IMR-90 (cell line): ENCODE results near the gene DYNC1H1. TPM values are rescaled to one million over a fixed set of nuclear protein-coding genes. Genes with fewer than 3 reads are reported as not detected.

Experiments
- ATAC-seq: fragments of 200-7000 bp; cut with Tn5 transposase; 2 replicates; pipeline ENCODE4 v1.9.1; 2020; ENCODE audit warnings: low read depth, mild to moderate bottlenecking, moderate library complexity
- BruUV-seq: library from RNA; stranded (reverse); fragments of 400-500 nt; replicated peaks from 2 replicates; lab custom pipeline; 2021; lab: Mats Ljungman, UMichigan
- CTCF ChIA-PET: fragments of 300-600 bp; formaldehyde crosslinking; extraction: SDS; loops from one replicate; lab custom pipeline; 2021; ENCODE audit warnings: antibody characterized with exemption; lab: Yijun Ruan, JAX
- POLR2A ChIA-PET: fragments of 300-600 bp; sonication (Branson Sonifier 250); formaldehyde crosslinking; loops from one replicate; lab custom pipeline; 2022; ENCODE audit warnings: antibody characterized with exemption; ENCODE audit not compliant: unreplicated experiment; lab: Charles Lee
- DNase-seq: peaks from one replicate; pipeline ENCODE4 v3.0.0; 2013
- H2AFZ ChIP-seq: replicated peaks from 2 replicates; pipeline ENCODE3; 2013; ENCODE audit warnings: low read length, mild to moderate bottlenecking; ENCODE audit not compliant: poor library complexity
- H2AK5ac ChIP-seq: 2 replicates; pipeline ENCODE4 v1.6.1; 2013; ENCODE audit warnings: low read depth, low read length, inconsistent platforms
- H2AK9ac ChIP-seq: replicated peaks from 2 replicates; pipeline ENCODE3; 2013; ENCODE audit warnings: mild to moderate bottlenecking, low read depth, low read length, moderate library complexity; ENCODE audit not compliant: poor library complexity
- H2BK120ac ChIP-seq: 2 replicates; pipeline ENCODE4 v1.6.1; 2013; ENCODE audit warnings: low read depth, low read length, inconsistent platforms
- H2BK15ac ChIP-seq: 3 replicates; pipeline ENCODE4 v1.6.1; 2013; ENCODE audit warnings: low read depth, low read length, inconsistent platforms
- H2BK20ac ChIP-seq: 2 replicates; pipeline ENCODE4 v1.6.1; 2013; ENCODE audit warnings: low read depth, mild to moderate bottlenecking, inconsistent platforms, low read length, moderate library complexity
- H2BK5ac ChIP-seq: 2 replicates; pipeline ENCODE4 v1.6.1; 2013; ENCODE audit warnings: mild to moderate bottlenecking, low read depth, low read length, inconsistent platforms; ENCODE audit not compliant: poor library complexity, severe bottlenecking
- H3K14ac ChIP-seq: replicated peaks from 2 replicates; pipeline ENCODE4 v1.6.1; 2013; ENCODE audit warnings: low read depth, low read length, inconsistent platforms
- H3K18ac ChIP-seq: 2 replicates; pipeline ENCODE4 v1.6.1; 2013; ENCODE audit warnings: low read depth, low read length, control low read depth
- H3K23ac ChIP-seq: 2 replicates; pipeline ENCODE4 v1.6.1; 2013; ENCODE audit warnings: low read depth, low read length, inconsistent platforms
- H3K27ac ChIP-seq: 2 replicates; pipeline ENCODE4 v1.5.1; 2013; ENCODE audit warnings: mild to moderate bottlenecking, control low read depth, low read length; ENCODE audit not compliant: insufficient read depth
- H3K27me3 ChIP-seq: 2 replicates; pipeline ENCODE4 v1.6.1; 2013; ENCODE audit warnings: low read length; ENCODE audit not compliant: control insufficient read depth, insufficient read depth
- H3K36me3 ChIP-seq: 2 replicates; pipeline ENCODE4 v1.6.1; 2013; ENCODE audit warnings: low read length, mixed read lengths; ENCODE audit not compliant: control insufficient read depth, insufficient read depth
- H3K4ac ChIP-seq: 2 replicates; pipeline ENCODE4 v1.6.1; 2013; ENCODE audit warnings: low read depth, low read length, inconsistent platforms
- H3K4me1 ChIP-seq: 2 replicates; pipeline ENCODE4 v1.6.1; 2013; ENCODE audit warnings: low read length, mixed read lengths; ENCODE audit not compliant: control insufficient read depth, insufficient read depth
- H3K4me2 ChIP-seq: 2 replicates; pipeline ENCODE4 v1.6.1; 2013; ENCODE audit warnings: low read depth, mild to moderate bottlenecking, control low read depth, low read length, moderate library complexity
- H3K4me3 ChIP-seq: 2 replicates; pipeline ENCODE4 v1.5.1; 2013; ENCODE audit warnings: low read depth, mild to moderate bottlenecking, control low read depth, low read length, moderate library complexity; ENCODE audit not compliant: insufficient read depth
- H3K56ac ChIP-seq: 2 replicates; pipeline ENCODE4 v1.6.1; 2013; ENCODE audit warnings: low read length, inconsistent platforms; ENCODE audit not compliant: insufficient read depth; ENCODE audit errors: extremely low read depth
- H3K79me1 ChIP-seq, 2 experiments: 2 replicates each; pipeline ENCODE4 v1.6.1; 2013; ENCODE audit warnings: low read length in 2 of 2, inconsistent platforms in 1 of 2, low read depth in 1 of 2
- H3K9ac ChIP-seq: 2 replicates; pipeline ENCODE4 v1.6.1; 2013; ENCODE audit warnings: low read depth, low read length, control low read depth
- H3K9me1 ChIP-seq: 2 replicates; pipeline ENCODE4 v1.6.1; 2013; ENCODE audit warnings: low read length, inconsistent platforms; ENCODE audit not compliant: insufficient read depth
- H3K9me3 ChIP-seq: 2 replicates; pipeline ENCODE4 v1.6.1; 2013; ENCODE audit warnings: low read length; ENCODE audit not compliant: control insufficient read depth, insufficient read depth
- H4K20me1 ChIP-seq: 2 replicates; pipeline ENCODE4 v1.6.1; 2013; ENCODE audit warnings: low read length, inconsistent platforms; ENCODE audit not compliant: insufficient read depth
- H4K5ac ChIP-seq: 2 replicates; pipeline ENCODE4 v1.6.1; 2013; ENCODE audit warnings: mild to moderate bottlenecking, low read depth, low read length, control low read depth
- H4K8ac ChIP-seq, 2 experiments: 2 replicates each; pipeline ENCODE4 v1.6.1; 2013; ENCODE audit warnings: low read depth in 2 of 2, low read length in 2 of 2, control low read depth in 1 of 2, inconsistent platforms in 1 of 2
- H4K91ac ChIP-seq: 2 replicates; pipeline ENCODE4 v1.6.1; 2013; ENCODE audit warnings: low read depth, low read length, inconsistent platforms; ENCODE audit not compliant: insufficient read depth
- BHLHE40 ChIP-seq: fragments of 150-350 bp; IDR thresholded peaks from 2 replicates; pipeline ENCODE4 v1.6.1; 2016; ENCODE audit warnings: mild to moderate bottlenecking, low read depth, low read length
- CEBPB ChIP-seq: IDR thresholded peaks from 2 replicates; pipeline ENCODE4 v1.6.1; 2012; ENCODE audit warnings: low read depth, low read length, improper control_type of control experiment
- CHD1 ChIP-seq: IDR thresholded peaks from 2 replicates; pipeline ENCODE4 v1.6.1; 2012; ENCODE audit warnings: low read depth, low read length, improper control_type of control experiment
- FOS ChIP-seq: fragments of 150-350 bp; IDR thresholded peaks from 2 replicates; pipeline ENCODE4 v1.6.1; 2016; ENCODE audit warnings: low read depth, low read length
- MAFK ChIP-seq: IDR thresholded peaks from 2 replicates; pipeline ENCODE4 v1.6.1; 2012; ENCODE audit warnings: low read depth, low read length, improper control_type of control experiment
- MAZ ChIP-seq: IDR thresholded peaks from 2 replicates; pipeline ENCODE4 v1.6.1; 2012; ENCODE audit warnings: low read depth, mild to moderate bottlenecking, low read length, improper control_type of control experiment, moderate library complexity, borderline replicate concordance
- MXI1 ChIP-seq: IDR thresholded peaks from 2 replicates; pipeline ENCODE4 v1.6.1; 2012; ENCODE audit warnings: low read depth, mild to moderate bottlenecking, low read length, moderate library complexity, borderline replicate concordance
- NFE2L2 ChIP-seq: fragments of 150-350 bp; IDR thresholded peaks from 2 replicates; pipeline ENCODE4 v1.6.1; 2016; ENCODE audit warnings: low read depth, mild to moderate bottlenecking, low read length
- POLR2A ChIP-seq: IDR thresholded peaks from 2 replicates; pipeline ENCODE4 v1.6.1; 2012; ENCODE audit warnings: mild to moderate bottlenecking, low read depth, low read length
- RAD21 ChIP-seq: IDR thresholded peaks from 2 replicates; pipeline ENCODE4 v1.6.1; 2012; ENCODE audit warnings: low read length, improper control_type of control experiment
- RCOR1 ChIP-seq: IDR thresholded peaks from 2 replicates; pipeline ENCODE4 v1.6.1; 2012; ENCODE audit warnings: mild to moderate bottlenecking, low read length, improper control_type of control experiment; ENCODE audit not compliant: insufficient replicate concordance
- WGBS, 2 experiments: methylation state at CpG; one replicate each; pipeline versions ENCODE4 v1.1.5 to v1.1.7; 2013; ENCODE audit warnings: missing lambda C conversion rate in 2 of 2; ENCODE audit not compliant: insufficient read length in 1 of 2; ENCODE audit errors: extremely low coverage in 2 of 2; 5-methylcytosine and 5-hydroxymethylcytosine counted together
- dilution Hi-C: fragments of 300-500 bp; cut with HindIII; formaldehyde crosslinking; loops from one replicate; pipeline ENCODE4 v1.14.3; 2018; ENCODE audit warnings: low sequenced_read_pairs; ENCODE audit not compliant: unreplicated experiment
- in situ Hi-C: fragments of 300-500 bp; cut with MboI; formaldehyde crosslinking; loops from 3 replicates; pipeline ENCODE4 v1.14.3; 2019; ENCODE audit warnings: low sequenced_read_pairs, inconsistent platforms, mixed read lengths
- intact Hi-C: fragments of 100-400 bp; cut with micrococcal nuclease; formaldehyde crosslinking; loops from 2 replicates; pipeline ENCODE4 v1.10.0; 2022
- polyA plus RNA-seq, 3 experiments: library from polyadenylated mRNA; depleted of rRNA; stranded (reverse); fragments of >200 nt; gene quantifications; 2 replicates each; pipeline ENCODE4 v1.2.3, GENCODE V29; 2012; ENCODE audit warnings: low replicate concordance in 1 of 3
- total RNA-seq: library from RNA; depleted of rRNA; stranded (reverse); fragments of >200 nt; gene quantifications from 2 replicates; pipeline ENCODE4 v1.2.3, GENCODE V29; 2012
- TF ChIP-seq, protein P1 (sequence below): conservative IDR thresholded peaks from 2 replicates; pipeline ENCODE4 v1.5.1; 2012; ENCODE audit warnings: mild to moderate bottlenecking, low read depth, low read length, improper control_type of control experiment

Gene DYNC1H1
- total and polyA plus RNA-seq, 2 of the 4 experiments (the other 2 are of a cell fraction) = 240 to 670 TPM

DNA sequence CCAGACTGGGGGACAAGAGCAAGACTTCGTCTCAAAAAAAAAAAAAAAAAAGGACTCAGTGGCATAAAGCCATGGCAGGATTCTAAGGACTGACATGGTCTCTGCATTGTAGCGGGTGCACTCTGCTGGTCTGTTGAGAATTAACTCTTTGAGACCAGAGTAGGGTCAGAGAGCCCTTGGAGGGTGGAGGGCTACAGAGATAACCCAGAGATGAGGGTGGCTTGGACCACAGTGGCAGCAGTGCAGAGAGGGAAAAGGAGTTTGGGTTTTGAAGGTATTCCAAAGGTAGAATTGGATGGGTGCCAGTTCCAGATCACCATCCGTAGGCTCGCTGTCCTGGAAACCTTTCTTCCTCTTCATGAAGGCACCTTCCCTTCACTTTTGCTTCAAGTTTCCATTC is 14.3 kb upstream of the DYNC1H1 start:
- Histone ChIP-seq H3K27me3 (peaks cover 2% of the 10 kb centered on the region; the same call in 1 of the 2 replicates), H4K91ac (no peak overlapping the region), H3K9me1 (0 out of 2 replicates have a peak, but pooled peaks cover 3% of the 10 kb centered on the region), H2AFZ (no peak overlapping the region), H2AK5ac (no peak overlapping the region), H3K4me2 (no peak overlapping the region), H4K20me1 (no peaks in the 10 kb centered on the region), H3K23ac (no peak overlapping the region), H2BK120ac (no peak overlapping the region), H3K9ac (no peak overlapping the region), H3K18ac (no peak overlapping the region), H3K27ac (no peak overlapping the region), H3K4ac (no peak overlapping the region), H2BK5ac (no peak overlapping the region), H3K79me1 (peaks cover 9 to 24% of the 10 kb centered on the region in 2 experiments), H3K4me1 (peaks cover 7% of the 10 kb centered on the region; the same call in 1 of the 2 replicates), H4K8ac (no peak overlapping the region), H3K14ac (no peak overlapping the region), H4K5ac (no peak overlapping the region), H2BK15ac (no peak overlapping the region), H2BK20ac (no peak overlapping the region), H3K9me3 (no peaks in the 10 kb centered on the region), H3K4me3 (no peak overlapping the region), H3K56ac (no peak overlapping the region), H3K36me3 (no peaks in the 10 kb centered on the region), H2AK9ac (peak overlapping the region; percentile 56)
- WGBS, 2 experiments = 43% methylated on average over 1 of the region's 4 CpGs; no CpG with 5 or more reads in 1 of the 2 experiments
- BruUV-seq = no TSS peak
- DNase-seq = no peak
- CTCF ChIA-PET = no interaction called here
- dilution Hi-C loops (no loop called here), intact Hi-C loops (no loop called here), in situ Hi-C loops (loop anchor here (25.0 kb wide), 1 partner anchor 362 kb away; the partner anchor contains the start of genes MOK and ZNF839)
- no peak for ATAC-seq
- TF ChIP-seq CEBPB = no peak
- no peak for TF ChIP-seq FOS
- TF ChIP-seq RCOR1 = no peak
- TF ChIP-seq POLR2A = no peak
- TF ChIP-seq NFE2L2 = no peak
- no peak for TF ChIP-seq MAZ
- no peak for TF ChIP-seq RAD21
- TF ChIP-seq, protein P1, sequence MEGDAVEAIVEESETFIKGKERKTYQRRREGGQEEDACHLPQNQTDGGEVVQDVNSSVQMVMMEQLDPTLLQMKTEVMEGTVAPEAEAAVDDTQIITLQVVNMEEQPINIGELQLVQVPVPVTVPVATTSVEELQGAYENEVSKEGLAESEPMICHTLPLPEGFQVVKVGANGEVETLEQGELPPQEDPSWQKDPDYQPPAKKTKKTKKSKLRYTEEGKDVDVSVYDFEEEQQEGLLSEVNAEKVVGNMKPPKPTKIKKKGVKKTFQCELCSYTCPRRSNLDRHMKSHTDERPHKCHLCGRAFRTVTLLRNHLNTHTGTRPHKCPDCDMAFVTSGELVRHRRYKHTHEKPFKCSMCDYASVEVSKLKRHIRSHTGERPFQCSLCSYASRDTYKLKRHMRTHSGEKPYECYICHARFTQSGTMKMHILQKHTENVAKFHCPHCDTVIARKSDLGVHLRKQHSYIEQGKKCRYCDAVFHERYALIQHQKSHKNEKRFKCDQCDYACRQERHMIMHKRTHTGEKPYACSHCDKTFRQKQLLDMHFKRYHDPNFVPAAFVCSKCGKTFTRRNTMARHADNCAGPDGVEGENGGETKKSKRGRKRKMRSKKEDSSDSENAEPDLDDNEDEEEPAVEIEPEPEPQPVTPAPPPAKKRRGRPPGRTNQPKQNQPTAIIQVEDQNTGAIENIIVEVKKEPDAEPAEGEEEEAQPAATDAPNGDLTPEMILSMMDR = no peak
- no peak for TF ChIP-seq MXI1
- no peak for TF ChIP-seq CHD1
- TF ChIP-seq BHLHE40 = no peak
- TF ChIP-seq MAFK = no peak
- POLR2A ChIA-PET = no interaction called here
